Activated CD4-positive, alpha-beta memory T cell treated with anti-CD3 and anti-CD28 coated beads for 36 hours (primary cell): ENCODE results near the gene GCSAML. TPM values are rescaled to one million over a fixed set of nuclear protein-coding genes. Genes with fewer than 3 reads are reported as not detected.
"Not testable (repeated sequence)": the region's sequence is repeated elsewhere in the genome, so short reads cannot be mapped to it uniquely, and the experiment has no call there.

ENCODE experiments used
- CTCF ChIA-PET: fragments of 350-600 bp; sonication (Branson Sonifier 250); formaldehyde crosslinking; loops from one replicate; lab custom pipeline; 2021; ENCODE audit warnings: antibody characterized with exemption, inconsistent platforms; lab: Charles Lee
- POLR2A ChIA-PET: fragments of 350-600 bp; sonication (Branson Sonifier 250); formaldehyde crosslinking; loops from one replicate; lab custom pipeline; 2021; ENCODE audit warnings: antibody characterized with exemption; lab: Charles Lee
- DNase-seq: peaks from one replicate; pipeline ENCODE4 v3.0.0-alpha.2; 2020
- H3K27ac Mint-ChIP-seq: one replicate; pipeline ENCODE4 v1.8.0; 2021; ENCODE audit warnings: mixed read lengths
- H3K27me3 Mint-ChIP-seq: one replicate; pipeline ENCODE4 v1.8.0; 2021; ENCODE audit warnings: mixed read lengths
- H3K36me3 Mint-ChIP-seq: one replicate; pipeline ENCODE4 v1.8.0; 2021; ENCODE audit warnings: mixed read lengths
- H3K4me1 Mint-ChIP-seq: one replicate; pipeline ENCODE4 v1.8.0; 2021; ENCODE audit warnings: low read depth, mixed read lengths
- H3K4me3 Mint-ChIP-seq: one replicate; pipeline ENCODE4 v1.8.0; 2021; ENCODE audit warnings: mild to moderate bottlenecking, mixed read lengths
- H3K9me3 Mint-ChIP-seq: one replicate; pipeline ENCODE4 v1.8.0; 2021; ENCODE audit warnings: mixed read lengths
- intact Hi-C: fragments of 100-400 bp; cut with micrococcal nuclease; formaldehyde crosslinking; loops from one replicate; pipeline ENCODE4 v1.15.1; 2023
- total RNA-seq, 2 experiments: library from RNA; stranded (reverse); gene quantifications; one replicate each; pipeline ENCODE4 v1.2.3, GENCODE V29; 2021

Gene GCSAML
- total RNA-seq, result not detected

DNA sequence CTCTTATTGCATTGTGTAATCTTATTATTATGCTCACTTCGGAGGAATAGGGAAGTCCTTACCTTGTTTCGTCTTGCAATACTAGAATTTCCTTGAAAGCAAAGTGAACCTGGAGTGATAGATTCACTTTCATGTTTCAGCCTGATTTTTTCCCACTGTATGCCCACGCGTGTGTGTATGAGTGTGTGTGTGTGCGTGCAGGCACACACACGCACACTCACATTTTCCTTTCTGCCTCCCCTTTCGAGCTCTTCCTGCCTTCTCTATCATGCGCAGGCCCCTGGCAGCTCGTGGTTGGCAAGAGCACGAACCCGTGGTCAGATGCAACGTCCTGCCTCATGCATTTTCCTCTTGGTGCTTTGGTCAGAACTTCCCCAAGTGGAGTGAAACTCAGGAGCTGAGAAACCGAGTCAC lies at the start of gene GCSAML:
Gene GCSAML (plus strand): TSS at position 366 of the 414 bp plus-strand sequence. CDS start 58 bp downstream, outside the sequence.
- H3K36me3 Mint-ChIP-seq, result no peaks in the 10 kb centered on the region
- peaks cover 9% of the 10 kb centered on the region for H3K4me1 Mint-ChIP-seq
- H3K9me3 Mint-ChIP-seq, result no peaks in the 10 kb centered on the region
- H3K27me3 Mint-ChIP-seq, result peaks cover 25% of the 10 kb centered on the region
- DNase-seq, result peak; percentile 12
- H3K27ac Mint-ChIP-seq, result no peak within 1 kb of the TSS
- intact Hi-C loops, result no loop called here
- POLR2A ChIA-PET, result no interaction called here
- CTCF ChIA-PET, result no interaction called here
- H3K4me3 Mint-ChIP-seq, result no peak within 1 kb of the TSS

DNA sequence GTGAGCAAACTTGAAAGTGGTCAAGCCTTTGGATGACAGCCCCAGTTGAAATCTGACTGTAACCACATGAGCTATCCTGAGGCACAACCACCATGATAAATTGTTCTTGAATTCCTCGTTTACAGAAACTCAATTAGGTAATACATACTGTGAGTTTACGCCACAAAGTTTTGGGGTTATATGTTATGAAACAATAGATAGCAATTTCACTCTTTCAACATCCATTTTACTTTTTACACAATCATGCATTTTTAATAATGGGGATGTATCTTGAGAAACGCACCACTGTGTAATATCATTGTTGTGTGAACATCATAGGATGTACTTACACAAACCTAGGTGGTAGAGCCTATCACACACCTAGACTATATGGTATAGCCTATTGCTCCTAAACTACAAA lies 48.1 kb upstream of the GCSAML start:
- Mint-ChIP-seq H3K27ac (no peak overlapping the region), H3K9me3 (no peaks in the 10 kb centered on the region), H3K27me3 (peaks cover 9% of the 10 kb centered on the region), H3K36me3 (no peaks in the 10 kb centered on the region), H3K4me3 (no peak overlapping the region), H3K4me1 (no peaks in the 10 kb centered on the region)
- intact Hi-C loops, result no loop called here
- DNase-seq, result no peak
- POLR2A ChIA-PET, result no interaction called here
- CTCF ChIA-PET, result no interaction called here

DNA sequence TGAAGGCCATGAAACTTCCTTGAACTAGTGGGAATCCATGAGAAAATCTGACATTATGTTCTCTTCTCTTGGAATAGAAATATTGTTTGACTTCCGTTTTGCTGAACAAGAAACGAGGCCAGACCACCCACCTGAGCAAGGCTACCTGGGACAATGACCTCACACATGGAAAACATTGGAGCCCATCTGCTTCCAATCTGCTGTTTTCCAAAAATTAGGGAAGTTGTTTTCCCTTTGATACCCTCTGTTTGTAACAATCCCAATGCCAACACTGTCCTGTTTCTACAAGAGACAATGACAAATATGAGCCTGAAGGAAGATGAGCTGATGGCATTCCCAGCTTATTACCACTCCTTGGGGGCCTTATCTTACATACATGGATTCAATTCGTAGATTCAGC lies 42.1 kb upstream of the GCSAML start:
- Mint-ChIP-seq H3K36me3 (no peaks in the 10 kb centered on the region), H3K4me3 (no peak overlapping the region), H3K9me3 (no peaks in the 10 kb centered on the region), H3K4me1 (no peaks in the 10 kb centered on the region), H3K27ac (no peak overlapping the region), H3K27me3 (peaks cover 4% of the 10 kb centered on the region)
- ChIA-PET POLR2A (no interaction called here), CTCF (no interaction called here)
- DNase-seq, result no peak
- intact Hi-C loops, result no loop called here

DNA sequence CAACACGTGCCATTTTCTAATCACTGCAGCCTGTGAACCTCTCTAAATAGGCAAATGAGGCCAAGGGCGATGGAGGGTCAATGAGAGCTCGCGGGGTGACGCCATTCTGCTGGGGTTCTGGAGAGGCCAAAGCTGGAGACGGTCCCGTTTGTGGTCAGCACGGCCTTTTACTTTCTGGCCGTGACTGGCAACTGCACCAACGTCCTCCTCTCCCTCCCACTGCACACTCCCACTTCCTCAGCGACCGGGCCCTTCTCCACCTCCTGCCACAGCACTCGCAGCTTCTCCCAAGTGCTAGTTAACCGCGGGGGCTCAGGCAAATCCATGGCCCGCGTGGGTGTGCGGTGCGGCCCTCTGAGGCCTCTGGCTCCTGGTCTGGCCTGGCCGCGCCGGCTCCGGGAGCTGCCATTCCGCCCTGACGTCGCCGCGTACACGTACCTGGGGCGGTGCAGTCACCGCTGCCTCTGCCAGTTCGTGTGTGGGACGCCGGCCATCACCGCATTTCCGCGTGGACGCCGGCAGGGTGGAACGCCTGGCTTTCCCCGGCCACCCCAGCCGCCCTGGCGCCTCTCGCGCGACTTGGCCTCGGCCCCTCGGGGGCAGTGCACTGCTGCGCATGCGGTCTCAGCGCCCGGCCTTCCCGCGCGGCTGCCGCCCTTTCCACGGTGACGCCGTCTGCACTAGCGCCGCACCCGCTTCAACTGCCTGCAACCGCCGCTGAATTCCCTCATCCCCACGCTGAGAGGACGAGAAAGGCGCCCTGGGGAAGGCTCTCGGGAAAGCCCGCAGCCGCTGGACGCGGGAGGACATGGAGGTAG lies 30.9 kb upstream of the GCSAML start:
- intact Hi-C loops, result no loop called here
- DNase-seq, result peak; percentile 17
- ChIA-PET POLR2A (no interaction called here), CTCF (no interaction called here)
- H3K4me3 Mint-ChIP-seq, result peak overlapping the region; percentile 39
- no peaks in the 10 kb centered on the region for H3K4me1 Mint-ChIP-seq
- peaks cover 6% of the 10 kb centered on the region for H3K36me3 Mint-ChIP-seq
- H3K27me3 Mint-ChIP-seq, result peaks cover 26% of the 10 kb centered on the region
- peaks cover 1% of the 10 kb centered on the region for H3K9me3 Mint-ChIP-seq
- H3K27ac Mint-ChIP-seq, result no peak overlapping the region

DNA sequence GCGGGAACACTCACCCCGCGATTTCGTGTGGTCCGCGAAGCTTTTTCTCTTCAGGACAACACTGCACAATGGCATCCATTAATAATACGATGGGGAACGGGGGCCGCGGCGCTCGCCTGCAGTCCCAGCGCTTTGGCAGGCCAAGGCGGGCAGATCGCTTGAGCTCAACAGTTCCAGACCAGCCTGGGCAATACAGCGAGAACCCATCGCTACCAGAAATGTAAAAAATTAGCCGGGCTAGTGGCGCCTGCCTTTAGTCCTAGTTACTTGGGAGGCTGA lies 30.4 kb upstream of the GCSAML start:
- Mint-ChIP-seq H3K4me1 (no peaks in the 10 kb centered on the region), H3K36me3 (peaks cover 6% of the 10 kb centered on the region), H3K27ac (no peak overlapping the region), H3K9me3 (peaks cover 2% of the 10 kb centered on the region), H3K4me3 (no peak overlapping the region), H3K27me3 (peaks cover 26% of the 10 kb centered on the region)
- ChIA-PET CTCF (no interaction called here), POLR2A (interaction anchor here (0.6 kb wide), 1 partner anchor 372 kb away, joined by 6 read pairs; no protein-coding TSS in a partner anchor)
- intact Hi-C loops, result no loop called here
- no peak for DNase-seq

DNA sequence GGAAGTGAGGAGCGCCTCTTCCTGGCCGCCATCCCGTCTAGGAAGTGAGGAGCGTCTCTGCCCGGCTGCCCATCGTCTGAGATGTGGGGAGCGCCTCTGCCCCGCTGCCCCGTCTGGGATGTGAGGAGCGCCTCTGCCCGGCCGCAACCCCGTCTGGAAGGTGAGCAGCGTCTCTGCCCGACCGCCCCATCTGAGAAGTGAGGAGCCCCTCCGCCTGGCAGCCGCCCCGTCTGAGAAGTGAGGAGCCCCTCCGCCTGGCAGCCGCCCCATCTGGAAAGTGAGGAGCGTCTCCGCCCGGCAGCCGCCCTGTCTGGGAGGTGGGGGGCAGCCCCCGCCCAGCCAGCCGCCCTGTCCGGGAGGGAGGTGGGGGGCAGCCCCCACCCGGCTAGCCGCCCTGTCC lies 27.0 kb upstream of the GCSAML start:
- H3K27me3 Mint-ChIP-seq, result peaks cover 18% of the 10 kb centered on the region
- POLR2A ChIA-PET, intact Hi-C loops, H3K27ac Mint-ChIP-seq, DNase-seq, H3K4me3 Mint-ChIP-seq, CTCF ChIA-PET, H3K36me3 Mint-ChIP-seq, H3K9me3 Mint-ChIP-seq, H3K4me1 Mint-ChIP-seq: not testable (repeated sequence)

DNA sequence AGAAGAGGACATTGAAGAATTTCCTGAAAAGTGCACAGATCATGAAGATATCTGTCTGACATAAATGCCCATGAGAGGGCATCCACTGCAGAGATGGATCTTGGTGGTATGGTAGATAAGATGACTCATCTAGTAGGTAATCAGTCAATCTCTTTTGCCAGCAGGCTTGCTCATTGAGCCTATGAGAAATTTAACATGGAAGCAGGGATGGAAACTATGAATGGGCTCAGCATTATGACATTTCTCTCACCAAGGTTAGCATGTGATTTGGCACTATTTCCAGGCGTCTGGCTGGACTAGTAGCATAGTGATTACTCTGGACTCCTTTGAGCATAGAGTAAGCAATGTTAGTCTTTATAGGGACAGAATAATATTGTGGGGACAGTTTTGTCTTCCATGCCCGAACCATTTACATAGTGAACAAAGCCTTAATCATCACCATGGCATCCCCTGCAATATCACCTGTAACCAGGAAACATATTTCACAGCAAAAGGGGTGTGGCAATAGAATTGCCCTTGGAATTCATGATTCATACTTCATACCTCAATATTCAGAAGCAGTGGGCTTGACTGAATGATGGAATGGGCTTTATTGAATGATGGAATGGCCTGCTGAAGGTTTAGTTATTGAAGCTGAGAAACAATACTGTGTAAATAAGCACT lies 20.0 kb upstream of the GCSAML start:
- ChIA-PET POLR2A (no interaction called here), CTCF (no interaction called here)
- Mint-ChIP-seq H3K4me3 (no peak overlapping the region), H3K9me3 (no peaks in the 10 kb centered on the region), H3K4me1 (no peaks in the 10 kb centered on the region), H3K36me3 (no peaks in the 10 kb centered on the region), H3K27ac (no peak overlapping the region), H3K27me3 (peaks cover 33% of the 10 kb centered on the region)
- DNase-seq, result no peak
- intact Hi-C loops, result no loop called here

DNA sequence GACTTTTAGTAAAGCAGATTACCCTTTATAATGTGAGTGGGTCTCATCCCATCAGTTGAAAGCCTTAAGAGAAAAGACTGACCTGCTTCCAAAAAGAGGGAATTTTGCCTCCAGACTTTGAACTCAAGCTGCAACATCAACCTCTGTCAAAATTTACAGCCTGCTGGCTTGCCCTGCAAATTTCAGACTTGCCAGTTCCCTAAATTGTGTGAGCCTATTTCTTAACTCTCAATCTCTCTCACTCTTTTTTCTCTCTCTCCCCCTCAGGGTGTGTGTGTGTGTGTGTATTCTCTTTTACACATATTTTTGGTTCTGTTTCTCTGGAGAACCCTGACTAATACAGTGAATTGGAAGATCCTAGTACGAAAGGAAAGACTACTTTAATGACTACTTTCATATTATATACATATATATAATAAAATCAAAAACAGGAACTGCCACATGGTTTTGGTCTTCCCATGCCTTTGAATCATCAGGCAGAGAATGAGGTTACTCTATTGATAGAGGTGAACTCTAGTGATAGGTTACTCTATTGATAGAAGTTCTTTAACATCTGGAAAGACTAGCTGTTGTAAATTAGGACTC lies 19.1 kb upstream of the GCSAML start:
- ChIA-PET POLR2A (no interaction called here), CTCF (no interaction called here)
- Mint-ChIP-seq H3K36me3 (no peaks in the 10 kb centered on the region), H3K27ac (no peak overlapping the region), H3K27me3 (peaks cover 29% of the 10 kb centered on the region), H3K4me1 (no peaks in the 10 kb centered on the region), H3K9me3 (no peaks in the 10 kb centered on the region), H3K4me3 (no peak overlapping the region)
- intact Hi-C loops, result no loop called here
- no peak for DNase-seq

DNA sequence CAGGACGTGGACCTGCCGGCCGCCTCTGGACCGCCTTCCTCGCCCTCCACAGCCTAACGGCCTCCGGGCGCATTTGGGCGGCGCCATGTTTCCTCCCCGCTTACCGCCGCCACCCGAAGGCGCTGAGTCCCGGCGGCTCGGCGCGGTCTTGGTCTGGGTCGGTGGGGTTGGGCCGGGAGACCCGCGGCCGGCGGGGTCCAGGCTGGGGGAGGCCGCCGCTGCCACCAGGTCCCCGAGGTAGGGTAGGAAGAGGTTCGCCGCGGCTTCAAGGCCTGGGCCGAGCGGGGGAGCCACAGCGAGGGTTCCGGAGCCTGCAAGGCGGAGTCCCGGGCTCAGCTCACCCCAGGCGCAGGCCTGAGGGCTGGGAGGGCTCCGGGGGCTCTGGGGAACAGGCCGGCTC lies 18.1 kb upstream of the GCSAML start:
- H3K4me1 Mint-ChIP-seq, result no peaks in the 10 kb centered on the region

DNA sequence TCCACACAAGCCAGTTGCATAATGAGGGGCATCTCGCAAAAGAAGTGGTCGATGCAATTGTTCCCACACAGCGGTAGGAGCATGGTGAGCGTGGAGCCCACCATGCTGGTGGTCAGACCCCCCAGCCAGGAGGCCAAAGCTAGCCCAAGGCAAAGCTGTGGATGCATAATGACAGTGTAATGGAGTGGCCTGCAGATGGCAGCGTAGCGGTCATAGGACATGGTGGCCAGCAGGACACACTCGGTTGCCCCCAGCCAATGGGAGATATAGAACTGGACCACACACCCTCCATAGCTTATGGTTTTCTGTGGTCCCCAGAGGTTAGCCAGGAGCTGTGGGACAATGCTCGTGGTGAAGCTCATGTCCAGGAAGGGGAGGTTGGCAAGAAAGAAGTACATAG lies 17.0 kb upstream of the GCSAML start:
- Mint-ChIP-seq H3K4me3 (no peak overlapping the region), H3K9me3 (no peaks in the 10 kb centered on the region), H3K4me1 (no peaks in the 10 kb centered on the region), H3K27me3 (peaks cover 21% of the 10 kb centered on the region), H3K27ac (no peak overlapping the region), H3K36me3 (no peaks in the 10 kb centered on the region)
- ChIA-PET CTCF (interaction anchor here (1.2 kb wide), 1 partner anchor 43 kb away, joined by 3 read pairs; no protein-coding TSS in a partner anchor), POLR2A (no interaction called here)
- intact Hi-C loops, result no loop called here
- no peak for DNase-seq

More for the DNA sequence above, 18.1 kb upstream of the GCSAML start:
- POLR2A ChIA-PET, result no interaction called here
- intact Hi-C loops, result no loop called here
- Mint-ChIP-seq H3K27ac (no peak overlapping the region), H3K27me3 (peaks cover 29% of the 10 kb centered on the region), H3K9me3 (no peaks in the 10 kb centered on the region), H3K4me3 (no peak overlapping the region), H3K36me3 (no peaks in the 10 kb centered on the region)
- CTCF ChIA-PET, result interaction anchor here (1.2 kb wide), 1 partner anchor 44 kb away, joined by 3 read pairs; no protein-coding TSS in a partner anchor
- no peak for DNase-seq

DNA sequence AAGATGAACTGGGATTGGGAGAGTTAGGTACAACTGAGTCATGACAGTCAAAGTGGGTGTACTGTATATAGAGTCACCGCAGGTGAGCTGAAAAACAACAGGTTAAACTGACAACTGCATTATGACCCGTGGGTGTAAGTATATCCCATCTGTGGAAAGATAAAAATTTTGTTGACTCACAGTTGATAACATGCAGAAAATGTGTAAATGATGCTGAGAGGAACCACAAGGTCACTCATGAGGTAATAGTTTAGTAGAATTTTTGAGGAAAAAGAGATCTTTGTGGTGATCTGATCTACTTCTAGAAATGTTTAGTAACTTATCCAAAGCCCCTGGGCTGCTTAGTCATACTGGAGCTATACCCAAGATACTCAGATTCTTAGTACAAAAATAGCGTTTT lies 13.5 kb upstream of the GCSAML start:
- Mint-ChIP-seq H3K4me3 (no peak overlapping the region), H3K27me3 (peaks cover 22% of the 10 kb centered on the region), H3K9me3 (no peaks in the 10 kb centered on the region), H3K27ac (no peak overlapping the region), H3K4me1 (peaks cover under 1% of the 10 kb centered on the region), H3K36me3 (no peaks in the 10 kb centered on the region)
- intact Hi-C loops, result no loop called here
- DNase-seq, result no peak
- CTCF ChIA-PET, result no interaction called here
- POLR2A ChIA-PET, result no interaction called here

DNA sequence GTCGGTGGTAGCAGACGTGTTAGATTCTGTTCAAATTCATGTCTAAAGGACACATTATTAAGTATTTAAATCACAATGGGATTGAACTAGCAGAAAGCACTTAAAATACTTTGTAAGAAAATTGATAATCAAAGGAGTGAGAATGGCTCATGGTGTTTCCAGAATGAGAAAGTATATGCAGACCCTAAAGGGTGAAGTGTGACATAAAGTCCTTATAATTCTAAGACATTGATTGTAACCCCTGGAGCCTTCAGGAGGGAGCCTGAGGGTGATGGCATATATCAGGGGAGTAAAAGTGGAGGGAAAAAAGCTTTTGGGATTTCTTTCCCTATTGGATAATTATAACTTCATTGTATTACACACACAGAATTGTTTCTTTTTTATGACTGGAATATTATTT lies 12.6 kb upstream of the GCSAML start, which contains the start of gene OR2C3:
Gene OR2C3 (minus strand): TSS at position 101 of the 400 bp plus-strand sequence. CDS start 3,929 bp downstream, outside the sequence.
- intact Hi-C loops, result no loop called here
- CTCF ChIA-PET, result interaction anchor here (1.1 kb wide), 1 partner anchor 163 kb away, joined by 3 read pairs; no protein-coding TSS in a partner anchor
- H3K27ac Mint-ChIP-seq, result no peak within 1 kb of the TSS
- H3K36me3 Mint-ChIP-seq, result no peaks in the 10 kb centered on the region
- peaks cover 22% of the 10 kb centered on the region for H3K27me3 Mint-ChIP-seq
- H3K4me3 Mint-ChIP-seq, result no peak within 1 kb of the TSS
- POLR2A ChIA-PET, result no interaction called here
- no peak for DNase-seq
- H3K9me3 Mint-ChIP-seq, result no peaks in the 10 kb centered on the region
- H3K4me1 Mint-ChIP-seq, result peaks cover 2% of the 10 kb centered on the region
